K562 (cell line): Measurements from ENCODE around the gene NCOA1. TPM values are rescaled to one million over a fixed set of nuclear protein-coding genes. Genes with fewer than 3 reads are reported as not detected.
"Not testable (repeated sequence)": the region's sequence is repeated elsewhere in the genome, so short reads cannot be mapped to it uniquely, and the experiment has no call there.

ENCODE experiments used
- ATAC-seq: fragments of 200-7000 bp; cut with Tn5 transposase; 3 replicates; pipeline ENCODE4 v1.9.1; 2020; ENCODE audit warnings: moderate library complexity
- BruUV-seq: library from RNA; stranded (reverse); fragments of 400-500 nt; replicated peaks from 2 replicates; lab custom pipeline; 2021; lab: Mats Ljungman, UMichigan
- CTCF ChIA-PET: fragments of 300-600 bp; formaldehyde crosslinking; extraction: SDS; loops from one replicate; lab custom pipeline; 2021; ENCODE audit warnings: low intra/inter-chr PET ratio; lab: Yijun Ruan, JAX
- POLR2A ChIA-PET: fragments of 300-600, 350-650 bp; sonication (Branson Sonifier 250); formaldehyde crosslinking; extraction: SDS; loops from one replicate; lab custom pipeline; 2021; ENCODE audit warnings: antibody characterized with exemption, inconsistent platforms; lab: Yijun Ruan, JAX
- DNase-seq, 4 experiments: peaks; one replicate each; pipeline versions ENCODE4 v3.0.0 to v3.0.0-alpha.2; 2011 to 2018; ENCODE audit warnings: low spot score in 3 of 4, mixed read lengths in 3 of 4; ENCODE audit errors: extremely low read depth in 1 of 4
- FAIRE-seq: peaks from 2 replicates; lab custom pipeline; 2011; peaks lifted over from hg19 to GRCh38; lab: Jason Lieb, UNC
- H2AFZ ChIP-seq: 2 replicates; pipeline ENCODE4 v1.6.0; 2011; ENCODE audit warnings: low read depth, low read length, control low read depth, inconsistent platforms
- H3K27ac ChIP-seq: fragments of 200-600 bp; 3 replicates; pipeline ENCODE4 v1.8.0; 2011; ENCODE audit warnings: low read depth, mild to moderate bottlenecking, control low read depth, inconsistent platforms, low read length, moderate library complexity, mixed read lengths; ENCODE audit errors: extremely low read depth
- H3K27me3 ChIP-seq, 2 experiments: fragments of 300-600 bp in 1 of 2; 2 replicates in 1 of 2; 3 replicates in 1 of 2; pipeline versions ENCODE4 v1.6.0 to v1.8.0; 2011; ENCODE audit warnings: inconsistent platforms in 2 of 2, low read length in 2 of 2, mild to moderate bottlenecking in 1 of 2, mixed read lengths in 1 of 2, moderate library complexity in 1 of 2; ENCODE audit not compliant: control insufficient read depth in 2 of 2, insufficient read depth in 2 of 2
- H3K36me3 ChIP-seq: fragments of 300-600 bp; 3 replicates; pipeline ENCODE4 v1.8.0; 2011; ENCODE audit warnings: mild to moderate bottlenecking, low read length, inconsistent platforms; ENCODE audit not compliant: control insufficient read depth, insufficient read depth
- H3K4me1 ChIP-seq, 2 experiments: fragments of 200-600 bp in 1 of 2; replicated peaks in 1 of 2; 2 replicates in 1 of 2; 3 replicates in 1 of 2; pipeline versions ENCODE4 v1.5.1 to v1.8.0; 2011; ENCODE audit warnings: inconsistent platforms in 2 of 2, low read length in 2 of 2, mild to moderate bottlenecking in 1 of 2, mixed read lengths in 1 of 2, moderate library complexity in 1 of 2; ENCODE audit not compliant: control insufficient read depth in 2 of 2, insufficient read depth in 2 of 2
- H3K4me2 ChIP-seq: 2 replicates; pipeline ENCODE4 v1.6.1; 2011; ENCODE audit warnings: low read length, control low read depth, inconsistent platforms, mixed read lengths; ENCODE audit not compliant: insufficient read depth
- H3K4me3 ChIP-seq: fragments of 200-600 bp; sonication (generic), shearing (Covaris generic); 2 replicates; pipeline ENCODE4 v1.5.1; 2016; ENCODE audit warnings: control low read depth, inconsistent platforms
- H3K79me2 ChIP-seq: fragments of 200-600 bp; 3 replicates; pipeline ENCODE4 v1.8.0; 2011; ENCODE audit warnings: low read length, inconsistent platforms; ENCODE audit not compliant: control insufficient read depth, insufficient read depth
- H3K9ac ChIP-seq, 2 experiments: 2 replicates each; pipeline versions ENCODE4 v1.6.0 to v1.6.1; 2011; ENCODE audit warnings: low read depth in 2 of 2, low read length in 2 of 2, control low read depth in 1 of 2, inconsistent platforms in 1 of 2, mild to moderate bottlenecking in 1 of 2, mixed read lengths in 1 of 2; ENCODE audit not compliant: insufficient read depth in 1 of 2
- H3K9me1 ChIP-seq: one replicate; pipeline ENCODE4 v1.6.0; 2011; ENCODE audit warnings: inconsistent platforms, mild to moderate bottlenecking, low read length, moderate library complexity; ENCODE audit not compliant: control insufficient read depth, insufficient read depth
- H3K9me3 ChIP-seq: replicated peaks from 2 replicates; pipeline ENCODE4 v1.5.1; 2011; ENCODE audit warnings: low read depth, low read length, inconsistent platforms; ENCODE audit not compliant: control insufficient read depth, insufficient read depth
- H4K20me1 ChIP-seq: replicated peaks from 2 replicates; pipeline ENCODE4 v1.6.1; 2011; ENCODE audit warnings: low read length, inconsistent platforms, mixed read lengths; ENCODE audit not compliant: control insufficient read depth, insufficient read depth
- ETS1 ChIP-seq: conservative IDR thresholded peaks from 2 replicates; pipeline ENCODE4 v1.6.1; 2011; ENCODE audit warnings: low read depth, mild to moderate bottlenecking, low read length; ENCODE audit not compliant: control insufficient read depth
- FOXO4 ChIP-seq: fragments of 450-650 bp; formaldehyde crosslinking; IDR thresholded peaks from 2 replicates; pipeline ENCODE4 v1.4.0; 2020; ENCODE audit warnings: mild to moderate bottlenecking, moderate library complexity
- JUNB ChIP-seq: fragments of 450-650 bp; formaldehyde crosslinking; conservative IDR thresholded peaks from 2 replicates; pipeline ENCODE4 v1.4.0; 2020; ENCODE audit warnings: mild to moderate bottlenecking
- MYC ChIP-seq, 2 experiments: fragments of 250-450 bp in 1 of 2; sonication (Bioruptor Pico) in 1 of 2; IDR thresholded peaks; 2 replicates each; pipeline versions ENCODE4 v1.5.1 to v1.6.1; 2012 to 2021; ENCODE audit warnings: low read depth in 2 of 2, borderline replicate concordance in 1 of 2, improper control_type of control experiment in 1 of 2, low read length in 1 of 2, mild to moderate bottlenecking in 1 of 2, moderate library complexity in 1 of 2
- PURB ChIP-seq: sonication (generic); formaldehyde crosslinking; IDR thresholded peaks from 2 replicates; pipeline ENCODE4 v1.9.0; 2021; ENCODE audit warnings: low read depth, mild to moderate bottlenecking, missing genetic modification reagents
- SPI1 ChIP-seq: IDR thresholded peaks from 2 replicates; pipeline ENCODE4 v1.6.1; 2011; ENCODE audit warnings: low read depth, low read length, control low read depth, borderline replicate concordance
- TGIF2 ChIP-seq: sonication (generic); formaldehyde crosslinking; IDR thresholded peaks from 2 replicates; pipeline ENCODE4 v1.8.1; 2022; ENCODE audit warnings: mild to moderate bottlenecking, missing genetic modification reagents, moderate library complexity
- ZEB2 ChIP-seq: fragments of 450-650 bp; IDR thresholded peaks from 2 replicates; pipeline ENCODE4 v1.6.1; 2016
- ZFX ChIP-seq: sonication (generic); formaldehyde crosslinking; IDR thresholded peaks from 2 replicates; pipeline ENCODE4 v1.8.0; 2022; ENCODE audit warnings: mild to moderate bottlenecking, missing genetic modification reagents, moderate library complexity
- ZNF134 ChIP-seq: fragments of 250-450 bp; sonication (Bioruptor Pico); conservative IDR thresholded peaks from 2 replicates; pipeline ENCODE4 v1.4.0; 2020
- ZNF668 ChIP-seq: fragments of 250-450 bp; sonication (Bioruptor Pico); IDR thresholded peaks from 2 replicates; pipeline ENCODE4 v1.8.0; 2022; ENCODE audit warnings: mild to moderate bottlenecking, inconsistent platforms
- ZSCAN32 ChIP-seq: fragments of 450-650 bp; formaldehyde crosslinking; IDR thresholded peaks from 2 replicates; pipeline ENCODE4 v1.4.0; 2020; ENCODE audit warnings: mild to moderate bottlenecking, moderate library complexity
- WGBS: fragments of 100-300 bp; shearing (Covaris generic); methylation state at CpG from one replicate; pipeline ENCODE4 v1.1.6; 2016; ENCODE audit warnings: low coverage, mixed read lengths; ENCODE audit not compliant: insufficient coverage; ENCODE audit errors: missing lambda C conversion rate; 5-methylcytosine and 5-hydroxymethylcytosine counted together
- in situ Hi-C: fragments of 300-500 bp; cut with MboI; formaldehyde crosslinking; loops from 4 replicates; pipeline ENCODE4 v1.15.0; 2018; ENCODE audit warnings: inconsistent platforms, mixed read lengths
- intact Hi-C: fragments of 100-400 bp; cut with micrococcal nuclease; formaldehyde crosslinking; loops from 2 replicates; pipeline ENCODE4 v1.14.2; 2022
- polyA plus RNA-seq, 8 experiments: library from polyadenylated mRNA; depleted of rRNA in 4 of 8; stranded (reverse) in 5 of 8; unstranded in 3 of 8; fragments of >200 nt; fragmentation: Nextera tagmentation in 2 of 8; fragmentation: Illumina TruSeq in 1 of 8; extraction: Ambion mirVana in 2 of 8; extraction: Trizol in 1 of 8; gene quantifications; 2 replicates each; pipeline versions ENCODE4 v1.2.1 to v1.2.3, GENCODE V29; 2011 to 2014; ENCODE audit warnings: inconsistent platforms in 1 of 8, missing spikeins in 1 of 8
- total RNA-seq, 7 experiments: library from RNA; depleted of rRNA in 6 of 7; stranded (reverse); fragments of >200 nt in 6 of 7; fragmentation: Illumina TruSeq in 2 of 7; extraction: Trizol in 2 of 7; gene quantifications; 2 replicates each; pipeline versions ENCODE4 v1.2.1 to v1.2.3, GENCODE V29; 2011 to 2021; ENCODE audit warnings: low replicate concordance in 1 of 7

NCOA1 gene
- total and polyA plus RNA-seq, 9 of the 15 experiments (the other 6 are each of a cell fraction or from before 2014, with no cell fraction given): 4.9 to 25.7 (median 17.0) TPM

DNA sequence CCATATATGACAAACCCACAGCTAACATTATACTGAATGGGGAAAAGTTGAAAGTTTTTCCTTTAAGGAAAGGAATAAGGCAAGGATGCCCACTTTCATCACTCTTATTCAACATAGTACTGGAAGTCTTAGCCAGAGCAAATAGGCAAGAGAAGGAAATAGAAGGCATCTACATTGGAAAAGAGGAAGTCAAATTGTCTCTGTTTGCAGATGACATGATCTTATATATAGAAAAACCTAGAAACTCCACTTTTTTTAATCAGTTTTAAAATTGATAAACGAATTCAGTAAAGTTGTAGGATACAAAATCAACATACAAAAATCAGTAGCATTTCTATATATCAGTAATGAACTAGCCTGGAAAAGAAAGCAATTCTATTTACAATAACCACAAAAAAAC, 90.9 kb downstream of the NCOA1 start:
- H3K9me3 ChIP-seq, H3K27me3 ChIP-seq, H3K27ac ChIP-seq, H3K36me3 ChIP-seq, H3K9ac ChIP-seq, DNase-seq, H3K9me1 ChIP-seq, BruUV-seq, H3K4me3 ChIP-seq, ATAC-seq, intact Hi-C loops, H4K20me1 ChIP-seq, H3K4me2 ChIP-seq, in situ Hi-C loops, POLR2A ChIA-PET, CTCF ChIA-PET, H2AFZ ChIP-seq, FAIRE-seq: not testable (repeated sequence)
- peaks cover 13% of the 10 kb centered on the region; the same call in 2 of the 3 replicates for H3K79me2 ChIP-seq
- peak; percentile 77 for TF ChIP-seq SPI1
- peak; percentile 58; the same call in 1 of the 2 replicates for TF ChIP-seq ZSCAN32 (CRISPR knock-in tag)
- peaks cover 0 to 15% of the 10 kb centered on the region in 2 experiments; a peak in 3 of 5 replicates for H3K4me1 ChIP-seq
- 17% methylated on average over 1 of the region's 1 CpG for WGBS

- H3K9me1 ChIP-seq: no peaks in the 10 kb centered on the region
- FAIRE-seq: no peak
- BruUV-seq: no TSS peak
- DNase-seq: no peak
- no peaks in the 10 kb centered on the region for H3K9me3 ChIP-seq
- POLR2A ChIA-PET: interaction anchor here (0.9 kb wide), 1 partner anchor 10 kb away, joined by 3 read pairs; no protein-coding TSS in a partner anchor
- H3K4me1 ChIP-seq: peaks cover 3 to 4% of the 10 kb centered on the region in 2 experiments; a peak in 2 of 5 replicates
- no peak overlapping the region for H3K4me3 ChIP-seq
- no peaks in the 10 kb centered on the region for H3K27me3 ChIP-seq
- H3K79me2 ChIP-seq: no peaks in the 10 kb centered on the region
- H3K36me3 ChIP-seq: no peaks in the 10 kb centered on the region
- H4K20me1 ChIP-seq: no peaks in the 10 kb centered on the region; the same call in 1 of the 2 replicates
- WGBS: 62% methylated on average over 3 of the region's 3 CpGs
- H3K4me2 ChIP-seq: no peak overlapping the region
- CTCF ChIA-PET: no interaction called here
- no peak for ATAC-seq
- in situ Hi-C loops: no loop called here
- no peak overlapping the region for H3K9ac ChIP-seq
- H2AFZ ChIP-seq: no peak overlapping the region
- no peak overlapping the region for H3K27ac ChIP-seq
- intact Hi-C loops: no loop called here
- TF ChIP-seq FOXO4 (CRISPR knock-in tag) (no peak), ZNF668 (CRISPR knock-in tag) (no peak), MYC (IDR thresholded peaks at IDR 0.05; ENCODE audit: low read depth, low read length) (no peak), MYC (CRISPR knock-in tag; IDR thresholded peaks at IDR 0.05; ENCODE audit: borderline replicate concordance, low read depth) (no peak), ZFX (CRISPR knock-in tag) (no peak), ZEB2 (no peak), ZNF134 (CRISPR knock-in tag) (no peak), ETS1 (no peak), JUNB (CRISPR knock-in tag) (no peak), TGIF2 (CRISPR knock-in tag) (no peak), PURB (CRISPR knock-in tag) (no peak)
These were observed 95.9 kb downstream of the NCOA1 start for GRCh38 chr2:24586955-24587354.
